Measurements from ENCODE around the gene ANO4. TPM values are rescaled to one million over a fixed set of nuclear protein-coding genes. Genes with fewer than 3 reads are reported as not detected.

The ANO4 gene
- polyA plus RNA-seq, 3 donors, result 1.1 to 2.3 (median 2.0) TPM

GRCh38 chr12:100798286-100799160 is 3.9 kb downstream of the ANO4 start:
- no peak for DNase-seq (ENCODE audit: extremely low read depth in 1 of 11, low read depth in 9 of 11, low spot score in 4 of 11)

DNA sequence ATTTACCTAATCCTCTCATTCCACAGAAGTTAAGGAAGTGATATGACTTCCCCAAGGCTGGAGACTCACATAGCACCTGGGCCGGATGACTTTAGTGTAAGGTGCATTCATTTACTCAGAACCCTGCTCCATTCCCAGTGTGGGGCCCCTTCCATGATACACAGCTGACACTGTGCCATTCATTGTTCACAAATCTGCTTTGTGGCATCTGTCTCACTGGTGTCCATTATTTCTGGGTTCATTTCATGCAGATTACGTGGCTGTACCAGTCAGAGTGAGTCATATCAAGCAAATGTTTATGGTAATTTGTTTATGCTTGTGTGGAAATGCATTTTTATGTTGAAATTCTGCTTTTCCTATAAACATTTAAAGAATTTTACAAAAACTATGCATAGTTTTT is 5.2 kb downstream of the ANO4 start:
- no peak for DNase-seq (ENCODE audit: extremely low read depth in 1 of 11, low read depth in 9 of 11, low spot score in 4 of 11)

GRCh38 chr12:100800723-100801122 is 6.1 kb downstream of the ANO4 start:
- no peak for DNase-seq (ENCODE audit: extremely low read depth in 1 of 11, low read depth in 9 of 11, low spot score in 4 of 11)

DNA sequence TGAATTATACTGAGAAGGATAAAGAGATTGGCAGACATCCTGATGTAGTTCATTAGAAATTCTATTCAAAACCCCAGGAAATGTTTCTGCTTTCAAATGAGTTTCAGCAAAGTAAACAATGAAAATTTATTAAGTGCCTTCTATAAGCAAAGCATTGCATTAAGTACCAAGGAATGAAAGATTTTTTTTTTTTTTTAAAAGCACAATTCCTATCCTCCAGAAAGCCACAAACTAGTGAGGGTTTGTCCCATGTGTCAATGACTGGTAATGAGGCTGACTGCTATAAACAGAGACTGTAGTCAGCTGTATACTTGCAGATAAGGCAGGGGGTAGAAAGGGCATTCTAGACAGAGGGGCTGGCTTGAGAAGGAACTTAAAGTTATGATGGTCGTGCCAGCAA is 6.7 kb downstream of the ANO4 start:
- no peak for DNase-seq (ENCODE audit: extremely low read depth in 1 of 11, low read depth in 9 of 11, low spot score in 4 of 11)

DNA sequence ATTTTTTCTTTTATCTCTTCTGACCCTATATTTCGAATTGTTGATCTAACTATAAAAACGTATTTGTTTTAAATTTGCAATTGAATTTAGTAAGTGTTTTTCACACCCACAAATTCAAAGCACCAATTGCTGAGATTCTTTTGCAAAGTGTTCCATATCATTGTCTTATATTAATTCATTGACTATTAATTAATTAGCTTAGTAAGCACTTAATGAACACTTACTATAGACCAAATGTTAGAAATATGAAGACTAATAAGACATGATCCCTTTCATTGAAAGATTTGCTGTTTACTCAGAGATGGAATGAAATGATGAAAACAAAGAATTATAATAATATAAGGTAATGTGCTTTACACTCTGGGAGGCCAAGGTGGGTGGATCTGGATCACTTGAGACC is 14.2 kb downstream of the ANO4 start:
- DNase-seq (ENCODE audit: extremely low read depth in 1 of 11, low read depth in 9 of 11, low spot score in 4 of 11), result no peak

DNA sequence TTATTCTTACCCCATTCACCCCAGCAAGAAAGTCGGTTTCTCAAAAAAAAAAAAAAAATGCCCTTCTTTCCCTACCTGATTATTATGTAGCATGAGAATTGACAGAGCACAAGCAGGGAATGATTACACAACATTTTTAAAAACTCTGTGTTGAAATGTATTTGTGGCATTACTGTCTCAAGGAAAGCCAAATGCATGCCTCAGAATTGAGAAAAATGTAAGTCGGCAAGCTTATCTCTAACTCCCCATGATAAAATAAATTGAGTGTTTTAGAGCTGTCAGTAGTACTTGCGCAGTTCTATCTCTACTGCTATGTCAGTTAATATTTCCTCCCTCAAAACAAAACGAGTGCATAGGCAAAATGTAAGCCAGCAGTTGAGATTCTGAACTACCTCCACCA is 25.7 kb downstream of the ANO4 start:
- no peak for DNase-seq (ENCODE audit: extremely low read depth in 1 of 11, low read depth in 9 of 11, low spot score in 4 of 11)

GRCh38 chr12:100823963-100824362 is 29.4 kb downstream of the ANO4 start:
- DNase-seq (ENCODE audit: extremely low read depth in 1 of 11, low read depth in 9 of 11, low spot score in 4 of 11), result no peak

- no peak for DNase-seq (ENCODE audit: extremely low read depth in 1 of 11, low read depth in 9 of 11, low spot score in 4 of 11)
Measured at GRCh38 chr12:100824476-100824875, 29.9 kb downstream of the ANO4 start.

DNA sequence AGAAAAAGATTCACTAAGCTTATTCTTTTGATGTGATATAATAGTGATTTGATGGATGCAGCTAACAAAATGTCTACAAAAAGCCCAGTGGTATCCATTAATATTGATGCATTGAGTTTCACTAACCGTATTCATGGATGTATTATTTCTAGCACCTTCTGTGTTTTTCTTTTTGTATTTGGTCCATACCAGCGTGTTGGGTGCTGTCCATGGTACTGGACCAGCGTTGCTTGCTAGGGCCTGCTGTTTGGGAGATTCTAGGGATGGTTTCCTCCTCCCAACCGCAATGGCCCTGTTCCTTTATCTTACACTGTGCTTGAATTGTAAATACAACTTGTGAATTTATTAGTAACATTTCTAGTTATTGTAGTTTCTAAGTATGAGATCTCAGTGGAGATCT is 31.7 kb downstream of the ANO4 start:
- peak; percentile 22 to 64 (median 50) for DNase-seq (ENCODE audit: extremely low read depth in 1 of 11, low read depth in 9 of 11, low spot score in 4 of 11)

- DNase-seq (ENCODE audit: extremely low read depth in 1 of 11, low read depth in 9 of 11, low spot score in 4 of 11), result peak in 3 of 11 donors; percentile 0 to 7 (median 2)
Measured at GRCh38 chr12:100827901-100828520, 33.4 kb downstream of the ANO4 start.

- DNase-seq (ENCODE audit: extremely low read depth in 1 of 11, low read depth in 9 of 11, low spot score in 4 of 11), result no peak
Measured at GRCh38 chr12:100830003-100830795, 35.6 kb downstream of the ANO4 start.

- no peak for DNase-seq (ENCODE audit: extremely low read depth in 1 of 11, low read depth in 9 of 11, low spot score in 4 of 11)
Measured at GRCh38 chr12:100833282-100833681, 38.7 kb downstream of the ANO4 start.

DNA sequence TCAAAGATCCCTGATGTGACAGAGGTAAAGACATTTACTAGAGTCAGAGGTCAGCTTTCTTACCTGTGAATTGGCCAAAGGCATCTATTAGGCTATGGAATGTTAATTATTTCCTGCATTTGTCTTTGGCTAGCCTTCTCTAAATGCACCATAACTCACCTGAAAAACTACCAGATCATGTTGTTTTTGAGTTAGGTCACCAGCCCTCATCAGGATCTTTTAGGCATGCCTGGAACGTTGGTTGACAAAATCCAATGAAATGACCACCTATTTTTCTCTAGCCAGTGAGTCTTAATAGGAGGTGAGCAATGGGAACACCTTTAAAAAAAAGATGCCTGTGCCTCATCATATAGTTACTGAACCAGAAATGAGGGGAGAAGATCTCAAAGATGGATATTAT is 46.2 kb downstream of the ANO4 start:
- no peak for DNase-seq (ENCODE audit: extremely low read depth in 1 of 11, low read depth in 9 of 11, low spot score in 4 of 11)

- DNase-seq (ENCODE audit: extremely low read depth in 1 of 11, low read depth in 9 of 11, low spot score in 4 of 11), result no peak
Measured at GRCh38 chr12:100842156-100842555, 47.6 kb downstream of the ANO4 start.

- no peak for DNase-seq (ENCODE audit: extremely low read depth in 1 of 11, low read depth in 9 of 11, low spot score in 4 of 11)
Measured at GRCh38 chr12:100843061-100843460, 48.5 kb downstream of the ANO4 start.

DNA sequence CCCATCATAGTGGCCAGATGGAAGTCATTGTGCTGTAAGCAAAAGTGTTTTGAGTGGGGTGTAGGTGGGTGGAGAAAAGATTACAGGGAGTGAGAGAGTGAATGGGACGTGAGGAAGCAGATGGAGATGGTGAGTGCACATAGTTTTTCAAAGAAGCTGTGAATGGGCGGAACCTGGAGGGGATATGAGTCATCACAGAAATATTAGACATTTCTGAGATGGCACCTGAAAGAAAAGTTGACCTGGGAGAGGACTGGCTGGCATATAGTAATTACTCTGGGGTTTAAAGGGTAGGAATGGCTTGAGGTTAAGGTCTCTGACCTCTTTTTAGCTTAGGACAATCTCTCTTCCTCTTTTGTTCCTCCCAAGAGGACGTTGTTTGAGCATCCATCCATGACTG is 50.5 kb downstream of the ANO4 start:
- no peak for DNase-seq (ENCODE audit: extremely low read depth in 1 of 11, low read depth in 9 of 11, low spot score in 4 of 11)

DNA sequence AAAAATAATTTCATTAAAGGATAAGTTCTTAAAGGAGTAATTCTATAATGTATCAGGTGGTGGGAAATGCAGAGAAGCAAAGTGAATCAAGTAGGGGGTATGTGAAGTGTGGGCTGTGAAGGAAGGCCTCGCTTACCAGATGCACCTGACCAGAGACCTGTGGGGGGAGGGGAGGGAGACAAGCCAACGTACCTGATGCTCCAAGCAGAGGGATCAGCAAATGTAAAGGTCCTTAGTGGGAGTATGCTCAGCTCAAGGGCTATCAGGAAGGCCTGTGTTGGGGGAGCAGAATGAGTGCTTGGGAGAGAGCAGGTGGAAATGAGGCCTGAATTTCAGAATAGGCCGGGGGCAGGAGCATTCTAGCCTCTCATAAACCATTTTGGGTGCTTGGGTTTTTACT is 57.1 kb downstream of the ANO4 start:
- no peak for DNase-seq (ENCODE audit: extremely low read depth in 1 of 11, low read depth in 9 of 11, low spot score in 4 of 11)

DNA sequence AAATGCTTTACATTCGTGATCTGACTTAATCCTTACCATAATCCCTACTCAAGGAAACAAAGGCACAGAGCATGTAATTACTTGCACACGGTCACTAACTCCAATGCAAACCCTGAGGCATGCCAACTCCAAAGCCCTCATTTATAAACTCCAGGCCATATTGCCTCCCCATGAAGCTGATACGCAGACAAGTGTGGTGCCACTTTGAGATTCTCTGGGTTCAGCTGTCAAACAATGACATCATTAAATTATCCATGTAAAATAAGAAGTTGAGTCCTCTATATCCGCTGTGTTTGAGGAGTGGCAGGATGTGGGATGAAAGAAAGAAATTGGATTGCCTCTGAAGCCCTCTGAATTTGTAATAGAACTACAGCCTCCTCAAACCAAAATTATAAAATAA is 62.8 kb downstream of the ANO4 start:
- DNase-seq (ENCODE audit: extremely low read depth in 1 of 11, low read depth in 9 of 11, low spot score in 4 of 11), result no peak

- no peak for DNase-seq (ENCODE audit: extremely low read depth in 1 of 11, low read depth in 9 of 11, low spot score in 4 of 11)
Measured at GRCh38 chr12:100857971-100858370, 63.4 kb downstream of the ANO4 start.

DNA sequence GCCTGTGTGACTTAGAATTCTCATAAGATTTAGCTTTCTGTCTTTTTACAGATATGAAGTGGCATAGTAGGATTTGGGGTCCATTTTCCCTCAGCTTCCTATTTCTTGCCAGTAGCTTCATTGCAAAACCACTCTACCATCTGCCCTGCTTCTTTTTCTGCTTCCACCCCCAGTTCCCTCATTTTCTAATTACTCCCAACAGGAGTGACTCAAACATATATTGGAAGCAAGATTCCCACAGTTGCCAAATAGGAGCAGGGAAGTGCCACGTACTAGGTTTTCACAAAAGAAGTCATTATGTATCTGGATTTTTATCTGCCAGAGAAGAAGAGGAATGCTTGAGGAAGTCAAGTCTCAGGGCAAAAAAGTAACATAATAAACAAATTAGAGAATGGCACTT is 64.1 kb downstream of the ANO4 start:
- no peak for DNase-seq (ENCODE audit: extremely low read depth in 1 of 11, low read depth in 9 of 11, low spot score in 4 of 11)

Data from renal cortex interstitium (tissue), 11 donors.